ENCODE results near the gene PROK1. TPM values are rescaled to one million over a fixed set of nuclear protein-coding genes. Genes with fewer than 3 reads are reported as not detected.
A peak's percentile ranks its signal among the peaks of the same experiment; 100 is the strongest.
"Not testable (repeated sequence)": the region's sequence is repeated elsewhere in the genome, so short reads cannot be mapped to it uniquely, and the experiment has no call there.

PROK1 gene
- not detected for total RNA-seq

- ChIA-PET POLR2A (no interaction called here), CTCF (interaction anchor here (1.1 to 6.9 kb wide), 3 partner anchors 9 to 45 kb away, joined by 4 to 31 read pairs (median 7); no protein-coding TSS in a partner anchor)
- Mint-ChIP-seq H3K9me3 (no peaks in the 10 kb centered on the region), H3K27ac (no peak within 1 kb of the TSS), H3K4me3 (no peak within 1 kb of the TSS), H3K36me3 (ENCODE audit: low read depth) (no peaks in the 10 kb centered on the region), H3K4me1 (ENCODE audit: low read depth) (no peaks in the 10 kb centered on the region), H3K27me3 (peaks cover 4% of the 10 kb centered on the region)
- TF ChIP-seq CTCF (IDR thresholded peaks at IDR 0.05): no peak
- ATAC-seq (no peak), DNase-seq (no peak)
- intact Hi-C loops (cut with micrococcal nuclease): no loop called here
Observed at GRCh38 chr1:110450929-110451328, at the start of gene PROK1. PROK1 (plus strand) TSS chr1:110451149; CDS start chr1:110451217, 68 bp downstream.

GRCh38 chr1:110403805-110404204 is 47.1 kb upstream of the PROK1 start:
- no peak overlapping the region for H3K4me3 Mint-ChIP-seq
- intact Hi-C loops (cut with micrococcal nuclease): no loop called here
- no peak overlapping the region for H3K27ac Mint-ChIP-seq
- no peak for TF ChIP-seq CTCF (IDR thresholded peaks at IDR 0.05)
- H3K4me1 Mint-ChIP-seq (ENCODE audit: low read depth): peaks cover 16% of the 10 kb centered on the region
- CTCF ChIA-PET: interaction anchor here (0.8 to 1.9 kb wide), 2 partner anchors 9 kb away, joined by 3 to 6 read pairs; no protein-coding TSS in a partner anchor
- H3K27me3 Mint-ChIP-seq: no peaks in the 10 kb centered on the region
- no peak for ATAC-seq
- no peak for DNase-seq
- no peaks in the 10 kb centered on the region for H3K9me3 Mint-ChIP-seq
- H3K36me3 Mint-ChIP-seq (ENCODE audit: low read depth): peaks cover 29% of the 10 kb centered on the region
- POLR2A ChIA-PET: interaction anchor here (1.5 kb wide), 1 partner anchor 65 kb away, joined by 3 read pairs; the partner anchor contains the start of gene RBM15

- no peak for TF ChIP-seq CTCF (IDR thresholded peaks at IDR 0.05)
- Mint-ChIP-seq H3K27me3 (no peaks in the 10 kb centered on the region), H3K9me3 (no peaks in the 10 kb centered on the region), H3K27ac (no peak overlapping the region), H3K4me3 (no peak overlapping the region), H3K36me3 (ENCODE audit: low read depth) (peaks cover 29% of the 10 kb centered on the region), H3K4me1 (ENCODE audit: low read depth) (peaks cover 19% of the 10 kb centered on the region)
- ChIA-PET CTCF (interaction anchor here (1.6 to 1.9 kb wide), 2 partner anchors 9 to 197 kb away, joined by 5 to 6 read pairs; no protein-coding TSS in a partner anchor), POLR2A (interaction anchor here (0.7 kb wide), 1 partner anchor 57 kb away, joined by 3 read pairs; no protein-coding TSS in a partner anchor)
- no peak for ATAC-seq
- intact Hi-C loops (cut with micrococcal nuclease): no loop called here
- no peak for DNase-seq
Observed at GRCh38 chr1:110404401-110404800, 46.5 kb upstream of the PROK1 start.

- intact Hi-C loops (cut with micrococcal nuclease): loop anchor here (2.0 kb wide), 1 partner anchor 68 kb away; the partner anchor contains the start of gene RBM15
- H3K9me3 Mint-ChIP-seq, H3K27me3 Mint-ChIP-seq, DNase-seq, ATAC-seq: not testable (repeated sequence)
- peak overlapping the region; percentile 98 for H3K4me3 Mint-ChIP-seq
- peak overlapping the region; percentile 100 for H3K27ac Mint-ChIP-seq
- CTCF ChIA-PET: interaction anchor here (1.3 to 1.8 kb wide), 2 partner anchors 54 to 90 kb away, joined by 5 read pairs; no protein-coding TSS in a partner anchor
- H3K36me3 Mint-ChIP-seq (ENCODE audit: low read depth): peaks cover 19% of the 10 kb centered on the region
- POLR2A ChIA-PET: interaction anchor here (1.2 to 5.4 kb wide), 3 partner anchors 65 to 199 kb away, joined by 3 to 32 read pairs (median 4); partner anchors contain the start of gene RBM15
- H3K4me1 Mint-ChIP-seq (ENCODE audit: low read depth): peaks cover 19% of the 10 kb centered on the region
Observed at GRCh38 chr1:110406407-110406806, 44.5 kb upstream of the PROK1 start.

- Mint-ChIP-seq H3K27me3 (no peaks in the 10 kb centered on the region), H3K27ac (peak within 1 kb of the TSS; percentile 100), H3K36me3 (ENCODE audit: low read depth) (peaks cover 16% of the 10 kb centered on the region), H3K9me3 (no peaks in the 10 kb centered on the region), H3K4me1 (ENCODE audit: low read depth) (peaks cover 19% of the 10 kb centered on the region), H3K4me3 (peak within 1 kb of the TSS; percentile 98)
- no peak for TF ChIP-seq CTCF (IDR thresholded peaks at IDR 0.05)
- intact Hi-C loops (cut with micrococcal nuclease): loop anchor here (2.0 kb wide), 1 partner anchor 69 kb away; the partner anchor contains the start of gene RBM15
- ATAC-seq (peak; percentile 94), DNase-seq (peak; percentile 96)
- CTCF ChIA-PET: interaction anchor here (0.9 to 6.6 kb wide), 11 partner anchors 29 to 214 kb away, joined by 3 to 101 read pairs (median 4); no protein-coding TSS in a partner anchor
- POLR2A ChIA-PET: interaction anchor here (0.6 to 5.4 kb wide), 4 partner anchors 16 to 200 kb away, joined by 3 to 32 read pairs (median 4); partner anchors contain the start of gene RBM15
Observed at GRCh38 chr1:110407260-110408210, 43.4 kb upstream of the PROK1 start, which contains the start of gene LAMTOR5. LAMTOR5 (minus strand) TSS chr1:110407694; CDS start chr1:110407620, 74 bp downstream.

All from activated CD8-positive, alpha-beta T cell treated with anti-CD3 and anti-CD28 coated beads for 36 hours (primary cell).